Activated T-helper 1 cell treated with anti-CD3 and anti-CD28 coated beads, Interleukin-2, amount 50 U/mL, for 16 hours (primary cell): ENCODE measurements around the gene CHD5.

Experiments
- DNase-seq, 2 donors: peaks; one replicate each; pipeline ENCODE4 v3.0.0-alpha.2; 2020; ENCODE audit warnings: low read depth in 1 of 2, low spot score in 1 of 2

The CHD5 gene

GRCh38 chr1:6174621-6175410 is 5.3 kb downstream of the CHD5 start:
- DNase-seq, result no peak

DNA sequence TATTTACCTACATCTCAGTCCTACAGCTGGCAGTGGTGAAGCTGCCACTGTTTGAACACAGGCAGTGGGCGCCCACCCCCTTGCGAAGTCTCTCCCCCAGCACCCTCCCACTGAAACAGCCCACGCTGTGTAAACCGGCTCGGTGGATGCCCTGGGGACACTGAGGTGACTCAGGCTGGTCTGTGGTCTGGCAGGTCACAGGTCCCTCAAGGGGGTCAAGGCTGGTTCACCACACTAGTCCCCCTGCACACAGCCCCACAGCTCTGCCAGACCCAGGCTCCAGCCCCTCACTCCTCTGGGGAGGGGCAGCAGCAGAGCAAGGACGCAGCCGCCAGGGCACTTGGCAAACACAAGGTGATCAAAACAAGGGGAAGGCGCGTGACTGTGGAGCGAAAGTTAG is 7.6 kb downstream of the CHD5 start:
- DNase-seq, result no peak

GRCh38 chr1:6171548-6172124 is 8.5 kb downstream of the CHD5 start:
- no peak for DNase-seq

- no peak for DNase-seq
Measured at GRCh38 chr1:6170742-6171201, 9.3 kb downstream of the CHD5 start.

GRCh38 chr1:6170116-6170741 is 9.9 kb downstream of the CHD5 start:
- no peak for DNase-seq

DNA sequence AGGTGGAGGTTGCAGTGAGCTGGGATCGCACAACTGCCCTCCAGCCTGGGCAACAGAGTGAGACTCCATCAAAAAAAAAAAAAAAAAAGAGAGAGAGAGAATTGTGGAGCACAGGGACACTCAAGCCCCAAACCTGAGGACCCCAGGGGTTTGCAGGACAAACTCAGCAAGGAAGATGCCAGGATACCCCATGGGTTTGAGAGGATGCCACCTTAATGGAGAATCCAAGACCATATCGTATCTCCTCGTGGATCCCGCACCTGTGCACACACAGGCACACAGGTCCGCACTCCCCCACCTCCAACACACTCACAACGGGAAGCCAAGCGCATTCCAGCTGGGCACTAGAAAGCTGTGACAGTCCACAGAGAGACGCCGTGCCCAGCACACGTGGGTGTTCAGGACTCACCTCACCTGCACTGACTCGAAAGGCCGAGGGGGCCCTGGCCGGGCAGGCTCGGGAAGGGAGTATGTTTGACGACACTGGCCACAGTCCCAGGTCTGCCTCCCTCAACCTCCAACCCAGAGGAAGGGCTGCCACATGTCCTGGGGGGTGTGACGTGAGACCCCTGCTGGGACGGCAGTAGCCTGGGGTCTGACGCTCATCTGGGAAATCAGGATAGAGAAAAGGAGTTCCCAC is 11.1 kb downstream of the CHD5 start:
- no peak for DNase-seq

GRCh38 chr1:6167391-6168303 is 12.5 kb downstream of the CHD5 start:
- DNase-seq, result no peak

DNA sequence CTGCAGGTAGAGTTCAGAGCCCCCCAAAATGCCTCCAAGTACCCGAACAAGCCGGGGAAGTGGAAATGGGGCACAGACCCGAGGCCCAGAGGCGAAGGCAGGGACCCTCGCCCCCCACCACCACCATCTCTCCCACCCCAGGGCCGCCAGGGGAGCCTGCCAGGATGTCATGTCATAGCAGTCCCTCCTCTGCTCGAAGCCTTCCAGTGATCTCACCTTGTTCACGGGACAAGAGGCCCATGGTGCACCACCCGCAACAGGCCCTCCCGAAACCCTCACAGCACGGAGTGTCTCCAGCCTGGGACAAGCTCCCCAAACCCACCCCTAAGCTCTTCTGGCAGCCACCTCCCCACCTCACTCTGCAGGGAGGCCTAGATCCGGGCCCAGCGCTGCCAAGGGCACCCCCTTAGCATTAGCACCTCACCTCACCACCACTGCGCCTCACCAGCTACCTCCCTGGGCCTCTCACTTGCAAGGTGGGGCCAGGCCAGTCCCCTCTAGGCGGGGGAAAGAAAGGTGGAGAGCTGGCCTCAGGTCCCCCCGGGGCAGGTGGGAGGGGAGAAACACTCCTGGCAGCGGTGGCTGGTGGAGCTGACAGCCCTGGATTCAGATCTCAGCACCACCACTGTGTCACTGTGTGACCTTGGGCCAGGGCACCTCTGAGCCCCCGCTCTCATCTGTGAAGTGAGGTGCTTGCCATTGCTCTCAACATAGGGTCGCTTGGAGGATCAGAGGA is 13.3 kb downstream of the CHD5 start:
- DNase-seq, result no peak

DNA sequence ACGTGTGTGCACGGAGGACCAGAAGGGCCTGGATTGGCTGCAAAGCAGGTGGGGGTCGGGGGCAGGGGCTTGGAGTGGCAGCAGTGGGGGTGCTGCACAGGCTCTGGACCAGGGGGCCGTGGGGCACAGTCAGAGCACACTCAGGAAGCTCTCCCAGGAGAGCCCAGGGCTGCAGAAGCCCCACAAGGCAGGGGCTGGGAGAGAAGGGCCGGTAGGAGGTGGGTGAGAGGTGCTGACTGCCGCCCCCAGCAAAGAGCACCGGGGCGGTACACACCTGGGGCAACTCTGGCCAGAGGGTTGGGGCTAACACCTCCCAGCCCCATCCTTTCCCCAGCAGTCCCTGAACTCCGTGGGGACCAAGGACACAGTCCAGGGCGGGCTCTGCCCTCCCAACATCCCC is 13.9 kb downstream of the CHD5 start:
- no peak for DNase-seq

GRCh38 chr1:6165441-6165985 is 14.6 kb downstream of the CHD5 start:
- DNase-seq, result no peak

DNA sequence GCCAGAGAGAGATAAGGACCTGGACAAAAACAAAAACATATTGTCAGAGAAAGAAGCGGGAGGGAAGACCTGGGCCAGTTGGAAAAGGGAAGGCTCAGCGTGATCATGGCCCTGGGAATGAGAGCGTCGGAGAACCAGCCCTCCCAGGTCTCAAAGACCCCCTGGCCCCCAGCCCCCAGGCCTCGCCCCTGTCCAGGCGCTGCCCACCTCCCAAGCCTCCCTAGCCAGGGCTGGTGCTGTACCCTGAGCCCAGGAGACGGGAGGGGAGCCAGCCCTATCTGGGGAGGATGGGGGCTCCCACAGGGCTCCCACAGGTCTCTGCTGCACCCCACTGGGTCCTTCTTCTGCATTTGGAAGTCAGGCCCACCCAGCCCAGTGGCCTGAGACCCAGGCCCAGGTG is 15.1 kb downstream of the CHD5 start:
- no peak for DNase-seq

GRCh38 chr1:6163973-6164617 is 16.0 kb downstream of the CHD5 start:
- no peak for DNase-seq

DNA sequence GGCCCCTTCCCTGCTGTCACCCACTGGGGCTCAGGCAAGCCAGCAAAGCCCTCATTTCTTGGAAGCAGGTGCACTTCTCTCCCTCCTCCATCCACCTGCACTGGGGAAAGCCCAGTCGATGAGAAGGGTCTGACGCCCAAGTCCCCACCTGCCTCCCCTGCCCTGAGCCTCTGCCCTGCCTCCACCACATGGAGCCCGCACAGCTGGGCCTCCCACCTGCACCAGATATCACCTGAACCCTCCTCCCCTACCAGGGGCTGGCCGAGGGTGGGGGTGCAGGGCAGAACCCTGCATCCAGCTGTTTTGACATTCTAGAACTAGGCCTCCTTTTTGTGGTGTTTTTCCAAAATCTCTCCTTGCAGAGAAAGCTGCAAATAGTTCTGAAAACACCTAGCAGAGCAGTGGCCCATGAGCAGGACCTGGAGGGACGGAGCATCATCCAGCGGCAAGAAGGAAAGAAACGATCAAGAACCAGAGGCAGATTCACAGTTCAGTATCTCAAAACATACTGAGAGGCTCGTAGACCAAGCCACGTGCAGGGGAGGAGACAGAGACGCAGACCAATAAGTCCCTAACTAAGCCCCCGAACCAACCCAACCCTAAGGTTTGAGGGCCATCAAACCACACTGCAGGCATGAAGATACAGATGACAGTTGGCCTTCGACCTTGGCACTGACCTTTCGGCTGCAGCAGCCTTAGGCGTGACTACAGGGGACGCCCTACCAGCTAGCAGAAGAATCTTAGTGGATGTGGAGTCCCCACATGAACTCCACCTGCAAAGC is 16.7 kb downstream of the CHD5 start:
- DNase-seq, result no peak

- no peak for DNase-seq
Measured at GRCh38 chr1:6162773-6163172, 17.3 kb downstream of the CHD5 start.

DNA sequence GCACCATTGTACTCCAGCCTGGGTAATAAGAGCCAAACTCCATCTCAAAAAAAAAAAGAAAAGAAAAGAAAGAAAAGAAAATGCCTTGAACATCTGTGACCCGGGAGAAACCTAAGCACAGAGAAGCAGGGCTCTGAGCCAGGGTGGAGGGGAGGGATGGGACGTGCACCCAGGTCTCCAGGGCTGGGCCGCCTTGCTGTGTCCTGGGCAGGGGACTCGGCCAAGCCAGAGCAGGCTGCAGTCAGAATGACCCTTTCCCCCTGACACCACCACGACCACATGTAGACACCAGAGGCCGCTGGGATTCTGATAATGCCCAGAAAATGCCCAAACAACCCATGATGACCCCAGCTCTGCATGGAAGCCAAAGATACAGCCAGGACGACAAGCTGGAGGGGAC is 17.8 kb downstream of the CHD5 start:
- DNase-seq, result no peak

- DNase-seq, result no peak
Measured at GRCh38 chr1:6158181-6158580, 21.9 kb downstream of the CHD5 start.

DNA sequence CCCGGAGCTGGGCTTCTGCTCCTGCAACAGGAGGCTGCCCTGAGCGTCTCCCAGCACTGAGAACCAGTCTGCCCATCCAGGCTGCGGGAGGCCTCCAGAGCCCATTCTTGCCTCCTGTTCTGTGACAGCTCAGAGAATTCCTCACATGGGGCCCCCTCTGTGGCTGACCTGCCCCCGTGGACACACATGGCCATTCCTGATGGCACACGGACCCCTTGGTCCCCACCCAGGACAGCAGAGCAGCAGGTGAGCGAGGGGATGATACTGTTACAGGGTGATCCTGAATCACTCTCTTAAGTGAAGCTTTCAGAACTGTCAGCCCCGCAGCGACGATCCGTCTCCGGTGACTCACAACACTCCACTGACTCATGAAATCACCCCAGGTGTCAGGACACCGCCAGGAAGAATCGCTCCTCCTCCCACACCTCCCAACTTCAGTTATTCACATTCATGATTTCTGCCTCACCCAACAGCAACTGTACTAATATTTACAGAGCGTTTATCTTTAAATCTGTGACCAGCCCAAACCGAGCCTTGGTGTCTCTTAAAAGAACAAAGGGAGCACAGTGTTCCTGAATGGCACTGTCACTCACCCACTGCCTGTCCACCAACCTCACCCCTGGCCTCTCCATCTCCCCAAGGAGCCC is 22.5 kb downstream of the CHD5 start:
- no peak for DNase-seq

GRCh38 chr1:6157132-6157527 is 23.0 kb downstream of the CHD5 start:
- no peak for DNase-seq
